BJ (cell line): ENCODE data around the gene P3H2. TPM values are rescaled to one million over a fixed set of nuclear protein-coding genes. Genes with fewer than 3 reads are reported as not detected.

Experiments
- CTCF ChIA-PET: fragments of 350-600 bp; formaldehyde crosslinking; extraction: SDS; loops from one replicate; lab custom pipeline; 2021; ENCODE audit warnings: antibody characterized with exemption, inconsistent platforms; lab: Yijun Ruan, JAX
- POLR2A ChIA-PET: fragments of 300-600 bp; sonication (Branson Sonifier 250); formaldehyde crosslinking; extraction: SDS; loops from one replicate; lab custom pipeline; 2021; ENCODE audit warnings: antibody characterized with exemption; lab: Charles Lee
- DNase-seq: peaks from one replicate; pipeline ENCODE4 v3.0.0-alpha.2; 2011; ENCODE audit warnings: low read depth
- H3K27me3 ChIP-seq: 2 replicates; pipeline ENCODE4 v1.6.0; 2011; ENCODE audit warnings: low read length; ENCODE audit not compliant: control insufficient read depth, insufficient read depth
- H3K36me3 ChIP-seq: 2 replicates; pipeline ENCODE4 v1.5.1; 2011; ENCODE audit warnings: low read length; ENCODE audit not compliant: control insufficient read depth, insufficient read depth
- H3K4me3 ChIP-seq: 2 replicates; pipeline ENCODE4 v1.5.1; 2011; ENCODE audit warnings: low read depth, mild to moderate bottlenecking, control low read depth, low read length
- polyA plus RNA-seq: library from polyadenylated mRNA; depleted of rRNA; stranded (reverse); fragments of >200 nt; gene quantifications from 2 replicates; pipeline ENCODE4 v1.2.3, GENCODE V29; 2011
- TF ChIP-seq, protein P1 (sequence below): IDR thresholded peaks from 2 replicates; pipeline ENCODE4 v1.5.1; 2011; ENCODE audit warnings: low read depth, mild to moderate bottlenecking, control low read depth, inconsistent platforms, low read length, moderate library complexity; ENCODE audit not compliant: insufficient read depth

P3H2 gene
- polyA plus RNA-seq, 1 experiment = 13.5 TPM

DNA sequence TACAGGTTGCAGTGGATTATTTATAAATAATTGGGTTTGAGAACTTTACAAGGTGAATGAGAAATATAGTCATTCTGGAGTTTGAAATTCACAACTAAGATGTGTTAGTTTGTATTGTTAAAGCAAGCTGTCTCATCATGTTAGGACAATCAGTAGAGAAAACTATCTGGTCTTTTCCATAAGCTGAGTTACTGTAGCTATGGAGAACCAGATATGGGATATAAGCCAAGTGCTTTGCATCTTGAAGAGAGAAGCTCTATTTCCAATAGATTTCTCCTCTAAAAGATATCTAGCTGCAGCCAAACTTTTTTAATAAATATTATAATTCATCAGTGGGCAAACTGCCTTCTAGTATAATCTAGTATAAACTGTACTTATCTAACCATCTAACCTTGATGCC, 11.3 kb downstream of the P3H2 start:
- H3K4me3 ChIP-seq = no peak overlapping the region
- TF ChIP-seq, protein P1, sequence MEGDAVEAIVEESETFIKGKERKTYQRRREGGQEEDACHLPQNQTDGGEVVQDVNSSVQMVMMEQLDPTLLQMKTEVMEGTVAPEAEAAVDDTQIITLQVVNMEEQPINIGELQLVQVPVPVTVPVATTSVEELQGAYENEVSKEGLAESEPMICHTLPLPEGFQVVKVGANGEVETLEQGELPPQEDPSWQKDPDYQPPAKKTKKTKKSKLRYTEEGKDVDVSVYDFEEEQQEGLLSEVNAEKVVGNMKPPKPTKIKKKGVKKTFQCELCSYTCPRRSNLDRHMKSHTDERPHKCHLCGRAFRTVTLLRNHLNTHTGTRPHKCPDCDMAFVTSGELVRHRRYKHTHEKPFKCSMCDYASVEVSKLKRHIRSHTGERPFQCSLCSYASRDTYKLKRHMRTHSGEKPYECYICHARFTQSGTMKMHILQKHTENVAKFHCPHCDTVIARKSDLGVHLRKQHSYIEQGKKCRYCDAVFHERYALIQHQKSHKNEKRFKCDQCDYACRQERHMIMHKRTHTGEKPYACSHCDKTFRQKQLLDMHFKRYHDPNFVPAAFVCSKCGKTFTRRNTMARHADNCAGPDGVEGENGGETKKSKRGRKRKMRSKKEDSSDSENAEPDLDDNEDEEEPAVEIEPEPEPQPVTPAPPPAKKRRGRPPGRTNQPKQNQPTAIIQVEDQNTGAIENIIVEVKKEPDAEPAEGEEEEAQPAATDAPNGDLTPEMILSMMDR = no peak
- ChIA-PET CTCF (interaction anchor here (0.8 to 1.9 kb wide), 3 partner anchors 9 to 60 kb away, joined by 3 to 4 read pairs (median 4); partner anchors contain the start of gene P3H2), POLR2A (no interaction called here)
- H3K36me3 ChIP-seq = no peaks in the 10 kb centered on the region
- DNase-seq = no peak
- H3K27me3 ChIP-seq = no peaks in the 10 kb centered on the region

DNA sequence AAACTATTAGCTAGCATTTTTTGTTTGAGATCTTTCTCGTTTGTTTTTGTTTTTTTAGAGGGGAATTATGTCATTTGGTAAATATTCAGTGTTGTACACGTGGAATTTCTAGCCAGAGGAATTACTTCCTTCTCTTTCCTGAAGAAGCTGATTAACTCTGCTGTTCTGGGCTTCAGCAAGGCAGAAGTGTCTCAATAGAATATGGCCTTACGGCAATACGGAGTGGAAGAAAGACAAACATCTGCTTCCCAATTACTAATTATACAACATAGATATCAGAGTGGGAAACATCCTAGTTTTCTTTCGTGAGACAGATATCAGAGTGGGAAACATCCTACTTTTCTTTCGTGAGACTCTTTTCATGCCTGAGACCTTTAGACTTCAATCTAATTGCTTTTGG, 11.9 kb downstream of the P3H2 start:
- Histone ChIP-seq H3K4me3 (no peak overlapping the region), H3K36me3 (no peaks in the 10 kb centered on the region), H3K27me3 (no peaks in the 10 kb centered on the region)
- ChIA-PET POLR2A (no interaction called here), CTCF (interaction anchor here (0.6 to 1.9 kb wide), 5 partner anchors 12 to 1441 kb away, joined by 3 to 4 read pairs (median 4); partner anchors contain the start of gene P3H2)
- no peak for DNase-seq
- TF ChIP-seq, protein P1 = no peak

DNA sequence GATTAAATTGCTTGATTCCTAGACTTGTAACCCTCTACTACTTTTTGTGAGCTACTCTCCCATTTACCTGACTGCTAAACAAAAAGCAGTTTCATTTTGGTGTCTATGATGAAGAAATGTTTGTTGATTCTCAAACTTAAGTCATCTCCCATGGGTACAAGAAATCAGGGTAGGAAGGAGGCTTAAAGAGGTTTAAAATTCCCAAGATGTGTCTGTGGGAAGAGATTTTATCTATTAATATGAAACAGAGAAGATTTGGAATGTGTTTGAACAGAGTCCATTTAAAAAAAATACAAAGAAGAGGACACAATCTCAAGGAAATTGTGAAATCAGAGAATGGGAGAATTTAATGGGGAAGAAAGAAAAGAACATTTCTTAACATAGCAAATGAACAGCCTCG, 14.8 kb downstream of the P3H2 start:
- no peaks in the 10 kb centered on the region for H3K27me3 ChIP-seq
- ChIA-PET CTCF (no interaction called here), POLR2A (no interaction called here)
- no peaks in the 10 kb centered on the region for H3K36me3 ChIP-seq
- H3K4me3 ChIP-seq = no peak overlapping the region
- TF ChIP-seq, protein P1 = no peak
- DNase-seq = peak; percentile 68

DNA sequence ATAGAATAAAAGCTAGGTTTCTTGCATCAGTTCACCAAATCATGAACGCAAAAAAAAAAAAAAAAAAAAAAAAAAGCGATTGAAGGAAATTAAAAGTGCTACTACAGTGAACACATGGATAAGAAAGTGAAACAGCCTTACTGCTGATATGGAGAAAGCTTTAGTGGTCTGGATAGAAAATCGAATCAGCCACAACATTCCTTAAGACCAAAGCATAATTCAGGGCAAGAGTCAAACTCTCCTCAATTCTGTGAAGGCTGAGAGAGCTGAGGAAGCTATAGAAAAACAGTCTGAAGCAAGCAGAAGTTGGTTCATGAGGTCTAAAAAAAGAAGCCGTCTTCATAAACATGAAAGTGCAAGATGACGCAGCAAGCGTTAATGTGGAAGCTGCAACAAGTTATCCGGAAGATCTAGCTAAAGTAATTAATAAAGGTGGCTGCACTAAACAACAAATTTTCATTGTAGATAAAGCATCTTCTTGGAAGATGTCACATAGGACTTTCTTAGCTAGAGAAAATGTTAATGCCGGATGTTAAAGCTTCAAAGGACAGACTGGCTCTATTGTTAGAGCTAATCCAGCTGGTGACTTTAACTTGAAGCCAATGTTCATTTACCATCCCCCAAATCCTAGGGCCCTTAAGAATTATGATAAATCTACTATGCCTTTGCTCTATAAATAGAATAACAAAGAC, 19.2 kb downstream of the P3H2 start:
- POLR2A ChIA-PET = interaction anchor here (0.6 kb wide), 1 partner anchor 93 kb away, joined by 5 read pairs; no protein-coding TSS in a partner anchor
- CTCF ChIA-PET = interaction anchor here (1.2 to 1.7 kb wide), 2 partner anchors 9 to 20 kb away, joined by 3 to 7 read pairs; partner anchors contain the start of gene P3H2
- H3K4me3 ChIP-seq = no peak overlapping the region
- TF ChIP-seq, protein P1 = no peak
- no peaks in the 10 kb centered on the region for H3K27me3 ChIP-seq
- no peak for DNase-seq
- H3K36me3 ChIP-seq = no peaks in the 10 kb centered on the region

DNA sequence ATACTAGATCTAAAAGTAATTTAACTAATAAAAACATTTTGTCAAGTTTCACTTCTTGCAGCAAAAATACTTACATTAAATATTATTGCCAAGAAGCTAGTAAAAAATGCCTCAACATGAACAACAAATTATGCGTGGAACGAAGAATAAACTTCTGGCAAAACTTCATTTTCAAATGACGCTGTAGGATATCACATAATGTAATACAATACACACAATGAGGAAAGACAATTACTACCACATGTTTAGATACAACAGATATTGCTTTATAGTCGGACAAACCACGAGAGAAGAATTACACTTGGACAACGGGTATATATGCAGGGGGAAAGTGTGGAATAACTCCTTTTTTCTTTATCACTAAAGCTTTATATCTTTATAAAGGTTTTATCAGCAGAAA, 21.6 kb downstream of the P3H2 start:
- CTCF ChIA-PET = interaction anchor here (0.6 to 1.3 kb wide), 2 partner anchors 21 to 452 kb away, joined by 3 to 4 read pairs; partner anchors contain the start of gene P3H2
- POLR2A ChIA-PET = no interaction called here
- TF ChIP-seq, protein P1 = no peak
- Histone ChIP-seq H3K36me3 (no peaks in the 10 kb centered on the region), H3K4me3 (no peak overlapping the region), H3K27me3 (no peaks in the 10 kb centered on the region)
- DNase-seq = no peak
